Caki2 (cell line): Measurements from ENCODE around the gene NT5M. TPM values are rescaled to one million over a fixed set of nuclear protein-coding genes. Genes with fewer than 3 reads are reported as not detected.

Experiments
- DNase-seq: peaks from one replicate; pipeline ENCODE4 v3.0.0-alpha.2; 2015; ENCODE audit warnings: low read depth
- in situ Hi-C: cut with HindIII; loops from 2 replicates; pipeline ENCODE4 v1.10.0; 2016; ENCODE audit warnings: low sequenced_read_pairs, low pct_unique_long_range_greater_than_20kb, mixed read lengths
- total RNA-seq: library from RNA; depleted of rRNA; stranded (reverse); fragments of >200 nt; shearing (Covaris generic); gene quantifications from 2 replicates; pipeline ENCODE4 v1.2.3, GENCODE V29; 2014; ENCODE audit warnings: low replicate concordance

The NT5M gene
- total RNA-seq, 1 experiment from 2014 or later, result 13.2 TPM

GRCh38 chr17:17325816-17326215 lies 22.6 kb downstream of the NT5M start:
- in situ Hi-C loops, result no loop called here
- DNase-seq, result no peak

- DNase-seq, result no peak
- in situ Hi-C loops, result no loop called here
These were observed 23.2 kb downstream of the NT5M start for GRCh38 chr17:17326275-17326875.

- in situ Hi-C loops, result no loop called here
- no peak for DNase-seq
These were observed 25.1 kb downstream of the NT5M start for GRCh38 chr17:17328251-17328650.

- in situ Hi-C loops, result no loop called here
- DNase-seq, result no peak
These were observed 38.3 kb downstream of the NT5M start for GRCh38 chr17:17341452-17341851.

- DNase-seq, result no peak
- in situ Hi-C loops, result no loop called here
These were observed 39.2 kb downstream of the NT5M start for GRCh38 chr17:17342242-17342945.

- no peak for DNase-seq
- in situ Hi-C loops, result no loop called here
These were observed 40.1 kb downstream of the NT5M start for GRCh38 chr17:17343160-17343735.

GRCh38 chr17:17343896-17344506 lies 40.8 kb downstream of the NT5M start:
- in situ Hi-C loops, result no loop called here
- DNase-seq, result no peak

GRCh38 chr17:17344507-17345293 lies 41.5 kb downstream of the NT5M start:
- DNase-seq, result no peak
- in situ Hi-C loops, result no loop called here

- in situ Hi-C loops, result no loop called here
- no peak for DNase-seq
These were observed 42.1 kb downstream of the NT5M start for GRCh38 chr17:17345294-17345597.

GRCh38 chr17:17345686-17346427 lies 42.7 kb downstream of the NT5M start:
- DNase-seq, result no peak
- in situ Hi-C loops, result no loop called here

GRCh38 chr17:17346428-17347233 lies 43.5 kb downstream of the NT5M start:
- in situ Hi-C loops, result no loop called here
- no peak for DNase-seq

GRCh38 chr17:17347234-17347955 lies 44.2 kb downstream of the NT5M start:
- no peak for DNase-seq
- in situ Hi-C loops, result no loop called here

GRCh38 chr17:17347956-17348871 lies 45.0 kb downstream of the NT5M start:
- in situ Hi-C loops, result no loop called here
- no peak for DNase-seq

- in situ Hi-C loops, result no loop called here
- DNase-seq, result no peak
These were observed 45.9 kb downstream of the NT5M start for GRCh38 chr17:17348872-17349723.

- DNase-seq, result no peak
- in situ Hi-C loops, result no loop called here
These were observed 46.5 kb downstream of the NT5M start for GRCh38 chr17:17349724-17350106.
